Mucosa of rectum (tissue), 2 donors: ENCODE measurements around the gene ZBTB22.

Experiments used
- H3K27ac ChIP-seq, 2 donors: one replicate each; pipeline ENCODE4 v1.7.0; 2013; ENCODE audit warnings: inconsistent platforms in 2 of 2, low read depth in 2 of 2, low read length in 2 of 2
- H3K27me3 ChIP-seq, 2 donors: one replicate each; pipeline ENCODE4 v1.7.0; 2013; ENCODE audit warnings: low read length in 2 of 2; ENCODE audit not compliant: control insufficient read depth in 2 of 2, insufficient read depth in 2 of 2
- H3K36me3 ChIP-seq, 2 donors: one replicate each; pipeline ENCODE4 v1.7.0; 2013; ENCODE audit warnings: low read length in 2 of 2; ENCODE audit not compliant: control insufficient read depth in 2 of 2, insufficient read depth in 2 of 2
- H3K4me1 ChIP-seq, 2 donors: one replicate each; pipeline ENCODE4 v1.7.0; 2013; ENCODE audit warnings: low read length in 2 of 2, mild to moderate bottlenecking in 1 of 2; ENCODE audit not compliant: control insufficient read depth in 2 of 2, insufficient read depth in 2 of 2
- H3K4me3 ChIP-seq, 2 donors: one replicate each; pipeline ENCODE4 v1.7.0; 2013; ENCODE audit warnings: low read length in 2 of 2
- H3K9ac ChIP-seq, 2 donors: one replicate each; pipeline ENCODE4 v1.7.0; 2013; ENCODE audit warnings: low read length in 2 of 2, low read depth in 1 of 2, mild to moderate bottlenecking in 1 of 2
- H3K9me3 ChIP-seq, 2 donors: one replicate each; pipeline ENCODE4 v1.7.0; 2013; ENCODE audit warnings: low read length in 2 of 2; ENCODE audit not compliant: control insufficient read depth in 2 of 2
- donor health status: healthy.
- donor health status: Normal muscosa, but diverticular disease.

Gene ZBTB22

DNA sequence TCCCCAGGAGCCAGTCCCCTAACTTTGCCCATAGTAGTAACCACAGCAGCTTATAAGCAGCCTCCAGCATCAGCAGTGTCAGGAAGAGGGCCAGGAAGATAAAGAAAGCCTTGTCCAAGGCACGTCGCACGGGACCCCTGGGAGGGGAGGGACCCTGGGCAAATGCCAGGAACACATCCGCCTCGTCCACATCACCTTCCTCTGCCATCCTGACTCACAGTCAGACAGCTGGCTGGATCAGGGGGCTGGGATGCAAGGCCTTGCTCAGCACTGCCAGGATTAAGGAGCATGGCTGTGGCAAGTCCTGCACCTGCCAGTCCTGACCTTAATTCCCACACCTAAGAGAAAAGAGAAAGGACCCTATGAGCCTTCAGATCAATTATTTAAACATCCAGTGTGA, 11.5 kb upstream of the ZBTB22 start:
- no peak overlapping the region for H3K4me3 ChIP-seq
- H3K4me1 ChIP-seq = peaks cover under 1% of the 10 kb centered on the region in 2 donors
- no peak overlapping the region for H3K27ac ChIP-seq
- H3K36me3 ChIP-seq = no peaks in the 10 kb centered on the region
- H3K9me3 ChIP-seq = no peaks in the 10 kb centered on the region
- no peaks in the 10 kb centered on the region for H3K27me3 ChIP-seq
- no peak overlapping the region for H3K9ac ChIP-seq

DNA sequence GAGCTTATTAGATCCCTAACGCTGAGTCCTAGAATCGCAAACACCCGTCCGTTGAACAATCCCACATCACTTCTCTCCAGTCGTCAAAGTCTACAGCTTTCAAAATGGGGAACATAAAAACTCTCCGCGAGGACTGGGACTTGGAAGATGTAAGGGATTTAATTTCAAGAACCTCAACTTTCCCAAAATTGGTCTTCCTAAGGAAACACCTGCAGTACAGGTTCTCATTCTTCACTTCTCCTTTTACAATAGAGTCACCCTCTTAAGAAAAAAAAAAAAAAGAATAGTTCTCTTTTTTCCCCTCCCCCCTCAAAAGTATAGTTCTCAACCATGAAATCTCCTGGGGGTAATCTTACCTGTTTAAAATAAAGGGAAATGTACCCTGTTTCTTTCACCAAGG, 6.6 kb upstream of the ZBTB22 start:
- Histone ChIP-seq H3K9ac (peak overlapping the region; percentile 74), H3K4me3 (peak overlapping the region; percentile 85 to 96), H3K9me3 (no peaks in the 10 kb centered on the region), H3K36me3 (peaks cover 21% of the 10 kb centered on the region in 2 donors), H3K27ac (peak overlapping the region; percentile 86 to 89), H3K4me1 (peaks cover 25 to 33% of the 10 kb centered on the region in 2 donors), H3K27me3 (no peaks in the 10 kb centered on the region)

DNA sequence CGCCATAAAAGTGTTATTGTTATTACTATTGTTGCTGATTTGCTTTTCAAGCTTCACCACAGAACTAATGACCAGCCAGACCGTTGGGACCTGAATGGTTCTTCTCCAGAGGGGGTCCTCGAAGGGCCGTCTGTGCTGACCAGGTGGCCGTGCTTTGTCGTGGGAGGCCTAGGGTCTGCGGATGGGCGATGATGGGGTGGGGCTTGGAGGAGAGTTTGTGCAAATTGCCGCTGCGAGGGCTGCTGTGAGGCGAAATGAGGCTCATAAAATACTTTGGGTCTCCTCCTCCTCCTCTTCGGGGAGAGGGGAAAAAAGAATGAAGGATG, 6.0 kb upstream of the ZBTB22 start:
- H3K9ac ChIP-seq = peak overlapping the region; percentile 74
- peaks cover 26% of the 10 kb centered on the region in 2 donors for H3K36me3 ChIP-seq
- H3K27ac ChIP-seq = peak overlapping the region; percentile 86 to 89
- no peaks in the 10 kb centered on the region for H3K27me3 ChIP-seq
- no peaks in the 10 kb centered on the region for H3K9me3 ChIP-seq
- H3K4me1 ChIP-seq = peaks cover 28 to 38% of the 10 kb centered on the region in 2 donors
- H3K4me3 ChIP-seq = peak overlapping the region; percentile 85 to 96

DNA sequence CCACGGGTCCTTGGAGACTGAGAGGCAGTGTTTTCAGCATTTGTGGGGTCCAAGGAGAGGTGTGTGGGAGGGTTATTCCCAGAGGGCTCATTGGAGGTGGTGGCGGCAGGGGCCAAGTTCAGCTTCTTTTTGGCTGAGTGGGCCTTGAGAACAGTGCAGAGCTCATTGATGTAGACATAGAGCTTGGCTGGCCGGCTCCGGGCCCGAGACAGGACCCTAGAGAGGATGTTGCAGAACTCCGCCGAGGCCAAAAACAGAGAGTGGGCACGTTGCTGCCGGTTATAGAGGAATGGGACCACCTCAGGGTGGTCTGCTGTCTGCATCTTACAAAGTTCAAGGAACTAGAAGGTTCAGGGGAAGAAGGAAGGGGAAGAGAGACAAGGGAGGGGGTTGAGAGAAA, 3.7 kb upstream of the ZBTB22 start:
- Histone ChIP-seq H3K4me3 (peak overlapping the region in 1 of 2 donors; percentile 85), H3K9me3 (no peaks in the 10 kb centered on the region), H3K4me1 (peaks cover 40 to 46% of the 10 kb centered on the region in 2 donors), H3K36me3 (peaks cover 26 to 27% of the 10 kb centered on the region in 2 donors), H3K27me3 (no peaks in the 10 kb centered on the region), H3K9ac (no peak overlapping the region), H3K27ac (no peak overlapping the region)

DNA sequence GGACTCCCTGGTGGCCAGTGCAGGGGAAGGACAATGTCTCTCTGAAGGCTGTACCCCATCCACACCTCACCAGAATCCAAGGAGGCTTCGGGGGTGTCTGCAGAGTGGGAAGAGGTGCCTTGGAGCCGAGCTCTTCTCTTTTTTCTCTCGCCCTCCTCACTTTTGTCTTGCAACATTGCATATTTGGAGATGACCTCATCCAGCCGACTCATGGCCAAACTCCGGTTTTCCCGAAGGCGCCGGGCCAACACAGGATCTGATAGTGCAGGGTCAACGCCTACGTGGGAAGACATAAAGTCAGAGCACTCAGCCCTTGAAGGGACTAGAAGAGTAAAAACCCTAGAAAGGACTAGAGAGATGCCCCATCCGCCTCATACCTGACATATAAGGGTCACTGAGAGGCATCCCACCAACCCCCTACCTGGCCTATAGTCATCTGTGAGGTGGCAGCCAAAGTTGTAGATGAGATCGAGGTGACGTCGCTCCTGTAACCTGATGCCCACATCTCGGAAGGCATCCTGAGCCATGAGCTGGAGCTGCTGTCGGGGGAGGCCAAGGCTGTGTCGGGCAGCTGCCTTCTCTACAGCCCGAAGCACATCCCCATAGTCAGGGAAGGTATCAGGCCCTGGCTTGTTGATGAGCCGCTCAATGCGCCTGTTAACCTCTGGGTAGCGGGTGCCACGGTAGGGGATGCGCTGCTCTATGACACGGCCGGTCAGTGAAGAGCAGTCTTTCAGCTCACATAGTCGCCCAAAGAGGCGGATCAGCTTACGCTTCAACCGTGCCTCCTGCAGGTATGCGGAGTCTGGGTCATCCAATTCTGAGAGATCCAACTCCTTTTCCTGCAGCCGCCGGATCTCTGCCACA, 3.0 kb upstream of the ZBTB22 start:
- H3K27me3 ChIP-seq = no peaks in the 10 kb centered on the region
- H3K9me3 ChIP-seq = no peaks in the 10 kb centered on the region
- H3K36me3 ChIP-seq = peaks cover 26 to 27% of the 10 kb centered on the region in 2 donors
- peak overlapping the region in 1 of 2 donors; percentile 85 for H3K4me3 ChIP-seq
- peak overlapping the region in 1 of 2 donors; percentile 32 for H3K27ac ChIP-seq
- no peak overlapping the region for H3K9ac ChIP-seq
- peaks cover 43 to 46% of the 10 kb centered on the region in 2 donors for H3K4me1 ChIP-seq

DNA sequence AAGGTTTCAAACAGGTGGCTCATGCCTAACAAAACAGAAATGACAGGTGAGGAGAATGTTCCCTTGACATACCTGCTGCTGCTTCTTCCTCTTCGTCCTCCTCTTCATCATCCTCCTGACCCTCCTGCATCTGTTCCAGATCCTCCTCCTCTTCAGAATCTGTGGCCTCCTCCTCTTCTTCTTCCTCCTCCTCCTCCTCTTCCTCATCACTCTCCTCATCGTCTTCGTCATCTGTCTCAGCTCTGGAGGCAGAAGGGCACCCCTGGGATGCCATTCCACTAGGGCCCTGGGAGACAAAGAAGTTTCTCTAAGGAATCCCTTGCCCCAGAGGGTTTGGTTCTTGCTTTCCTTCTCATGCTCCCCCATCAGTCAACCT, 2.4 kb upstream of the ZBTB22 start:
- Histone ChIP-seq H3K4me1 (peaks cover 49 to 53% of the 10 kb centered on the region in 2 donors), H3K9ac (no peak overlapping the region), H3K27me3 (no peaks in the 10 kb centered on the region), H3K9me3 (no peaks in the 10 kb centered on the region), H3K27ac (peak overlapping the region in 1 of 2 donors; percentile 32), H3K4me3 (no peak overlapping the region), H3K36me3 (peaks cover 26 to 27% of the 10 kb centered on the region in 2 donors)

DNA sequence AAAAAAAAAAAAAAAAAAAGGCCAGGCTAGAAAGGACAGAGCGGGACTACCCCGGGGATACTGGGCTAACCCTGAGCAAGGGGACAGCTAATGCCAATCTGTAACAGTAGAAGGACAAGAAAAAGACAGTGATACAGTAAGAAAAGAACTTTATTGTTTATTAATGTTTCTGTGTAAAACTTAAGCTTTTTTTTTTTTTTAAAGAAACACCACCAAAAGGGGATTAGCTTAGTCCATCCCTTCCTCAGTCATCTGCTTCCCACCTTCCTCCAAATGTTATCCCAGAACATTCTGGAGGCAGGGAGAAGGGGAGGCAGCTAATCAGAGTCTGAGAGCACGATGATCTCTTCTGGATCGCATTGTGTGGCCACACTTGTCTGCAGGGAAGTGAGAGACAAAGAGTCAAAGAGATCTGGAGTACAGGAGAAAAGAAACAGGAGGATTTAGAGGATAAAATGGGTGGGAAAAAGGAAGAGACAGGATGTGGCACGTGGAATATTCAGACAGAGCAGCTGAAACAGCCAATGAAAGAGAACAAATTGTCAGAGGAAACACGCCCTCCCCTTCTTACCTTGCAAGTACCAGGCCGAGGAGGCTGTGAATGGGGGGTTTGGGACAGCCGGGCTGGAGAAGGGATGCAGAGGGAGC, 1.0 kb upstream of the ZBTB22 start:
- peak overlapping the region; percentile 77 to 94 for H3K4me3 ChIP-seq
- H3K9ac ChIP-seq = peak overlapping the region; percentile 74 to 79
- H3K9me3 ChIP-seq = no peaks in the 10 kb centered on the region
- peak overlapping the region; percentile 84 to 88 for H3K27ac ChIP-seq
- no peaks in the 10 kb centered on the region for H3K27me3 ChIP-seq
- peaks cover 26 to 27% of the 10 kb centered on the region in 2 donors for H3K36me3 ChIP-seq
- peaks cover 52 to 55% of the 10 kb centered on the region in 2 donors for H3K4me1 ChIP-seq

DNA sequence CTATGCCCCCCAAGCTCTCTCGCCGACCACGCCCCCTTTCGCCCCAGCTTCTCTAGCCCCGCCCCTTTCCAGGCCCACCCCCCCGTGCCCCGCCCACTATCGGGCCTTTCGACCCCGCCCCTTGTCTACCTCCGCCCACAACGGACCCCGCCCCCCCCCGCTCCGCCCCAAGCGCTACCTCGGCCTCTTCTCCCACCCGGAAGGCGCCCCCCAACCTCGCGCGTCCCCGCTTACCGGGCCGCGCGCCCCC, 200 bp downstream of the ZBTB22 start:
- Histone ChIP-seq H3K9ac (peak overlapping the region in 1 of 2 donors; percentile 28), H3K27ac (peak overlapping the region; percentile 84 to 88), H3K4me1 (peaks cover 53 to 57% of the 10 kb centered on the region in 2 donors), H3K9me3 (no peaks in the 10 kb centered on the region), H3K36me3 (peaks cover 26 to 27% of the 10 kb centered on the region in 2 donors), H3K27me3 (no peaks in the 10 kb centered on the region), H3K4me3 (peak overlapping the region; percentile 70 to 77)

DNA sequence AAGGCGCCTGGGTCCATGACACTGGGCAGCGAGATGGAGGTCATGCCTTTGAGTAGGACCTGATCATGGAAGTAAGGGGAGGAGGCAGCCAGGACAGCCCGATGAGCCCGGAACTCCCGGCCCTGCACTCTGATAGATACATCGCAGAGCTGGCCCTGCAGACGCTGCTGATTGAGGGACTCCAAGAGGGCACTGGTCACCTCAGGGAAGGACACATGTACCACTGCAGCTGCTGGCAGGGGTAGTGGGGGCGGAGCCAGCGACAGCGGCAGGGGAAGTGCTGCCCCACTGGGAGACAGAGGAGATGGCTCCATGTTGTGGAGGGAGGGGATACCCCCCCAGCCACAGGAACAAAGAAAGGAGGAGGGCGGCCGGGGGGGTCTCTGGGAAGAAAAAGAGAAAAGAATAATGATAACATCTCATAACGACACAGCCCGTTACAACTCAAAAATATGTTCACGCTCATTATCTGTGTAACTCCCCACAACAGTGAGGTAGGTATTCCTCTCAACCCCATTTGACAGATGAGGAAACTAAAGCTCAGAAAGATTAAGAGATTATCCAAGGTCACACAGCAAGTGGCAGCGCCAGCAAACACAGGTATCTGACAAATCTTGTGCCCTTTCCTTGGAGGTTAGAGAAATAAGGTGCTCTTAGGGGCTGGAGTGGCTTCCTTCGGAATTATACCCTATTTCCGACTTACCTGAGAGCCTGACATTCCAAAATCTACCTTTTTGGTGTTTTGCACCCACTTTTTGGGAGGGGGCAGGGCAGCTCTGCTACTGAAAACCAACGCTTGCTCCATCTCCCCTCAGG, 733 bp downstream of the ZBTB22 start:
- H3K36me3 ChIP-seq = peaks cover 26 to 27% of the 10 kb centered on the region in 2 donors
- H3K4me3 ChIP-seq = peak overlapping the region; percentile 70 to 77
- H3K9ac ChIP-seq = peak overlapping the region in 1 of 2 donors; percentile 28
- no peaks in the 10 kb centered on the region for H3K9me3 ChIP-seq
- no peaks in the 10 kb centered on the region for H3K27me3 ChIP-seq
- H3K27ac ChIP-seq = peak overlapping the region; percentile 28 to 32
- peaks cover 53 to 59% of the 10 kb centered on the region in 2 donors for H3K4me1 ChIP-seq
